MM.1S (cell line): ENCODE results near the gene CANT1.

Experiments used
- DNase-seq: peaks from one replicate; pipeline ENCODE4 v3.0.0-alpha.2; 2015
- H2AFZ ChIP-seq: fragments of 300-600 bp; sonication (generic); 2 replicates; pipeline ENCODE4 v1.6.0; 2016; ENCODE audit warnings: antibody characterized with exemption, low read length
- H3F3A ChIP-seq: fragments of 300-600 bp; sonication (generic); 2 replicates; pipeline ENCODE4 v1.6.1; 2016; ENCODE audit warnings: mild to moderate bottlenecking, antibody characterized with exemption, low read length, moderate library complexity, mixed read lengths; ENCODE audit not compliant: insufficient read depth
- H3K27ac ChIP-seq: fragments of 300-600 bp; sonication (generic); 2 replicates; pipeline ENCODE4 v1.5.1; 2016; ENCODE audit warnings: mild to moderate bottlenecking, low read length
- H3K27me3 ChIP-seq: fragments of 300-600 bp; sonication (generic); replicated peaks from 2 replicates; pipeline ENCODE4 v1.6.0; 2016; ENCODE audit warnings: low read length; ENCODE audit not compliant: insufficient read depth
- H3K36me3 ChIP-seq: fragments of 300-600 bp; sonication (generic); replicated peaks from 2 replicates; pipeline ENCODE4 v1.6.1; 2016; ENCODE audit warnings: mild to moderate bottlenecking, low read length, mixed read lengths; ENCODE audit not compliant: insufficient read depth
- H3K4me1 ChIP-seq: fragments of 300-600 bp; sonication (generic); 2 replicates; pipeline ENCODE4 v1.6.1; 2016; ENCODE audit warnings: low read length, mixed read lengths
- H3K4me2 ChIP-seq: fragments of 300-600 bp; sonication (generic); 2 replicates; pipeline ENCODE4 v1.6.0; 2016; ENCODE audit warnings: low read depth, low read length
- H3K4me3 ChIP-seq: fragments of 300-600 bp; sonication (generic); 2 replicates; pipeline ENCODE4 v1.5.1; 2016; ENCODE audit warnings: low read length, mixed read lengths
- H3K79me2 ChIP-seq: fragments of 300-600 bp; sonication (generic); 2 replicates; pipeline ENCODE4 v1.6.1; 2016; ENCODE audit warnings: mixed run types, low read length, mixed read lengths
- H3K9ac ChIP-seq: fragments of 300-600 bp; sonication (generic); 2 replicates; pipeline ENCODE4 v1.6.1; 2016; ENCODE audit warnings: low read length, mixed read lengths
- H3K9me2 ChIP-seq: fragments of 300-600 bp; sonication (generic); replicated peaks from 2 replicates; pipeline ENCODE4 v1.6.1; 2016; ENCODE audit warnings: mild to moderate bottlenecking, low read length, mixed read lengths; ENCODE audit not compliant: insufficient read depth
- H3K9me3 ChIP-seq: fragments of 300-600 bp; sonication (generic); replicated peaks from 2 replicates; pipeline ENCODE4 v1.6.1; 2016; ENCODE audit warnings: mild to moderate bottlenecking, low read length, mixed read lengths; ENCODE audit not compliant: insufficient read depth
- H4K20me1 ChIP-seq: fragments of 300-600 bp; sonication (generic); 2 replicates; pipeline ENCODE4 v1.6.1; 2016; ENCODE audit warnings: mild to moderate bottlenecking, low read length, moderate library complexity, mixed read lengths; ENCODE audit not compliant: insufficient read depth
- EZH2 ChIP-seq: fragments of 300-600 bp; sonication (generic); optimal IDR thresholded peaks from 2 replicates; pipeline ENCODE3; 2017; ENCODE audit warnings: low read depth, mild to moderate bottlenecking, antibody characterized with exemption, low read length, mixed read lengths
- EZH2phosphoT487 ChIP-seq: fragments of 300-600 bp; sonication (generic); IDR thresholded peaks from 2 replicates; pipeline ENCODE4 v1.6.1; 2018; ENCODE audit warnings: antibody characterized with exemption, low read length
- TF ChIP-seq, protein P1 (sequence below): fragments of 300-600 bp; sonication (generic); IDR thresholded peaks from 2 replicates; pipeline ENCODE4 v1.5.1; 2016; ENCODE audit warnings: antibody characterized with exemption, low read length, mixed read lengths

CANT1 gene

DNA sequence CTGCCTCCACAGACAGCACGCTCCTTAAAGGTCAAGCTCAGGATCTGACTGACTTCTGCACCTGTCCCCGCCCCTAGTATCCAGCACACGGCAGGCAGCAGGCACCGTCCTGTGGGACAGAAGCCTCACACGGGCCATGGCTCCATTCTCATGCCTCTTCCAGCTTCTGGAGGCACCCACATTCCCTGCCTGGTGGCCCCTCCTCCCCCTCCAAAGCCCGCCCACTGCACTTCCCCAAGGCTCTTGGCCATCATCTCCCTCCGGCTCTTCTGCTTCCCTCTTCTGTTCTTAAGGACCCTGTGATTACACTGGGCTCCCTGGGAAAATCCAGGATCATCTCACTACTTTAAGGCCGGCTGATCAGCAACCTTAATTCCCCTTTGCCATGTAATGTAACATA lies 3.5 kb downstream of the CANT1 start:
- Histone ChIP-seq H3K9ac (no peak overlapping the region), H3K27me3 (no peaks in the 10 kb centered on the region), H3K27ac (no peak overlapping the region), H3F3A (no peaks in the 10 kb centered on the region), H3K4me1 (peaks cover 8% of the 10 kb centered on the region; the same call in 1 of the 2 replicates), H4K20me1 (no peaks in the 10 kb centered on the region), H3K9me3 (no peaks in the 10 kb centered on the region), H3K36me3 (no peaks in the 10 kb centered on the region), H2AFZ (no peak overlapping the region), H3K4me3 (no peak overlapping the region), H3K4me2 (no peak overlapping the region), H3K79me2 (peaks cover 75% of the 10 kb centered on the region), H3K9me2 (no peaks in the 10 kb centered on the region)
- no peak for DNase-seq
- TF ChIP-seq EZH2, result no peak
- TF ChIP-seq, protein P1, sequence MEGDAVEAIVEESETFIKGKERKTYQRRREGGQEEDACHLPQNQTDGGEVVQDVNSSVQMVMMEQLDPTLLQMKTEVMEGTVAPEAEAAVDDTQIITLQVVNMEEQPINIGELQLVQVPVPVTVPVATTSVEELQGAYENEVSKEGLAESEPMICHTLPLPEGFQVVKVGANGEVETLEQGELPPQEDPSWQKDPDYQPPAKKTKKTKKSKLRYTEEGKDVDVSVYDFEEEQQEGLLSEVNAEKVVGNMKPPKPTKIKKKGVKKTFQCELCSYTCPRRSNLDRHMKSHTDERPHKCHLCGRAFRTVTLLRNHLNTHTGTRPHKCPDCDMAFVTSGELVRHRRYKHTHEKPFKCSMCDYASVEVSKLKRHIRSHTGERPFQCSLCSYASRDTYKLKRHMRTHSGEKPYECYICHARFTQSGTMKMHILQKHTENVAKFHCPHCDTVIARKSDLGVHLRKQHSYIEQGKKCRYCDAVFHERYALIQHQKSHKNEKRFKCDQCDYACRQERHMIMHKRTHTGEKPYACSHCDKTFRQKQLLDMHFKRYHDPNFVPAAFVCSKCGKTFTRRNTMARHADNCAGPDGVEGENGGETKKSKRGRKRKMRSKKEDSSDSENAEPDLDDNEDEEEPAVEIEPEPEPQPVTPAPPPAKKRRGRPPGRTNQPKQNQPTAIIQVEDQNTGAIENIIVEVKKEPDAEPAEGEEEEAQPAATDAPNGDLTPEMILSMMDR, result no peak
- no peak for TF ChIP-seq EZH2phosphoT487

- no peaks in the 10 kb centered on the region for H3K27me3 ChIP-seq
- no peaks in the 10 kb centered on the region for H4K20me1 ChIP-seq
- TF ChIP-seq EZH2 (no peak), EZH2phosphoT487 (no peak)
- TF ChIP-seq, protein P1, result no peak
- H2AFZ ChIP-seq, result no peak overlapping the region
- no peaks in the 10 kb centered on the region for H3F3A ChIP-seq
- no peak overlapping the region for H3K4me3 ChIP-seq
- H3K27ac ChIP-seq, result no peak overlapping the region
- no peak overlapping the region for H3K9ac ChIP-seq
- H3K4me2 ChIP-seq, result no peak overlapping the region
- no peaks in the 10 kb centered on the region for H3K9me3 ChIP-seq
- no peak for DNase-seq
- H3K9me2 ChIP-seq, result no peaks in the 10 kb centered on the region
- H3K36me3 ChIP-seq, result no peaks in the 10 kb centered on the region
- peaks cover 7% of the 10 kb centered on the region; the same call in 1 of the 2 replicates for H3K4me1 ChIP-seq
- H3K79me2 ChIP-seq, result peaks cover 83% of the 10 kb centered on the region
Observed at GRCh38 chr17:79005063-79005861, 4.3 kb downstream of the CANT1 start.

DNA sequence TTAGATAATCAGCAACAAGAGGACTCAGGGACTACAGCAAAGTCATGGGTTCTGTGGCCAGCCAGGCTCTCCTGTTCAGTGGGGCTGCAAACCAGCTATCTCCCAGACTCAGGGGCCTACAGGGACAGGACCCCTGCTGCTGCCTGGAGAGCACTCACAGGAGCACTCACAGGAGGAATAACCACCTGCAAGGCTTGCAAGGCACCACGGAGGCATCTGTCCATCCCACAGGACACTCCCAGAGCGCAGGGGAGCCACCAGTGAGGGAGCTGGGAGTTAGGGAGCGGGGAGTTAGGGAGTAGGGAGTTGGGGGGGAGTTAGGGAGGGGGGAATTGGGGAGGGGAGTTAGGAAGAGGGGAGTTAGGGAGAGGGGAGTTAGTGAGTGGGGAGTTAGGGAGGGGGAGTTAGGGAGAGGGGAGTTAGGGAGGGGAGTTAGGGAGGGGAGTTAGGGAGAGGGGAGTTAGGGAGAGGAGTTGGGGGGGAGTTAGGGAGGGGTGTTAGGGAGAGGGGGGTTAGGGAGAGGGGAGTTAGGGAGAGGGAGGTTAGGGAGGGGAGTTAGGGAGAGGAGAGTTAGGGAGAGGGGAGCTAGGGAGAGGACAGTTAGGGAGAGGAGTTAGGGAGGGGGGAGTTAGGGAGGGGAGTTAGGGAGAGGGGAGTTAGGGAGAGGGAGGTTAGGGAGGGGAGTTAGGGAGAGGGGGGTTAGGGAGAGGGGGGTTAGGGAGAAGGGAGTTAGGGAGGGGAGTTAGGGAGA lies 5.7 kb downstream of the CANT1 start:
- TF ChIP-seq, protein P1, result no peak
- no peak for TF ChIP-seq EZH2phosphoT487
- TF ChIP-seq EZH2, result no peak
- no peak overlapping the region for H3K4me3 ChIP-seq
- no peaks in the 10 kb centered on the region for H3K27me3 ChIP-seq
- H3K36me3 ChIP-seq, result no peaks in the 10 kb centered on the region
- DNase-seq, result no peak
- H3K9ac ChIP-seq, result no peak overlapping the region
- no peak overlapping the region for H3K4me2 ChIP-seq
- H3K9me3 ChIP-seq, result no peaks in the 10 kb centered on the region
- no peak overlapping the region for H3K27ac ChIP-seq
- H3K9me2 ChIP-seq, result no peaks in the 10 kb centered on the region
- H4K20me1 ChIP-seq, result no peaks in the 10 kb centered on the region
- H3F3A ChIP-seq, result no peaks in the 10 kb centered on the region
- peaks cover 88% of the 10 kb centered on the region for H3K79me2 ChIP-seq
- H2AFZ ChIP-seq, result no peak overlapping the region
- peaks cover 5% of the 10 kb centered on the region; the same call in 1 of the 2 replicates for H3K4me1 ChIP-seq
